HG02610 (cell line): ENCODE results near the gene NDRG2.

Experiments used
- ATAC-seq: cut with Tn5 transposase; IDR thresholded peaks from one replicate; pipeline ENCODE4 v1.9.1; 2021; ENCODE audit warnings: mild to moderate bottlenecking, moderate library complexity; ENCODE audit not compliant: unreplicated experiment

NDRG2 gene

DNA sequence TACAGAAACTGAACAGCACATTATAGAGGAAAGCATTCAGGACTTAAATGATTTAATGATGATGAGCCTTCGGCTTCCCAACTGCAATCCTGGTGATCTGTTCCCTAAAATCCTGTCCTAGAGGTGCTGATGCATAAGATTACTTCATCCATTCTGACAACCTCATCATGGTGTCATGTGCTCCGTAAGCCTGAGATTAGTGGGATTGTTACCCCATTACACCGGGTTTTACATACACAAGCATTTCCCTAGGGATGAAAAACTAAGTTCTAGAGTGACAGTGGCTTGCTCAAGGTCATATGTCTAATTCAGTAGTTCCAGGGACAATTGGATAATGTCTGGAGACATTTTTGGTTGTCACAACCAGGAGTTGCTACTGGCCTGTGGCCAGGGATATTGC is 12.3 kb upstream of the NDRG2 start:
- no peak for ATAC-seq

DNA sequence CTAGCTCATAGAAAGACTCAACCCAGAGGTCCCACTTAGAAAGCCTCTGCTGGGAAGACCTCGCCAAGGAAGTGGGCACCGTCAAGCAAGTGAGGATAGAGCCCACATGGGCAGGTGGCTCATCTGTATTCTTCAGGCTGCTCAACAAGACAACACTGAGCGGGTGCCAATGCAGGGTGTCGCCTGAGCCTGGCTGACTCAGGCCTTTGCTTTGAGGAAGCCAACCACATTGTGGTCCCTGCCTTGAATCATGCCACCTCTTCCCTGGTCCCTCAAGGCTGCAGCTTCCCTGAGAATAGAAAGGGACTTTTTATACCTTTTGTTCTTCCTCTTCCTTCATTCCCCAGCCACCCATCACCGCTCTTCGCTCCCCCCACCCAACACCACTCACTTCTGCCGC is 11.9 kb upstream of the NDRG2 start:
- no peak for ATAC-seq

DNA sequence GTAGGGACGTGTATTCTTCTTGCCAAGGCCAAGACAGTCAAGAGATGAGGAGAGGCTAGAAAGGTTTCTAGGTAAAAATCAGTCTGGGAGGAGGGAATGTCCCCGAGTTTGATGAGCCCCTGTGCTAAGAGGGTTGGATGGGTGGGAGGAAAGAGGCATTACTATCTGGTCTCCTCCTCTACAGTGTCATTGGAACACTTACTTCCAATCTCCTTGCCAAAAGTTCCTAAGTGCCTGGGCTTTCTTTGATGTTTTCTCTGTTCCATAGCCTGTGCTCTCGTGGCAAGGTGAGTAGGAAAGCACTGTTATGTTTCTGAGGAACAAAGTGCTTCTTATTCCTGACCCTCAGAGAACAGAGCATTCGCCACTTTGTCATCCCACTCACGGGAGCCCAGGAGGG is 9.8 kb upstream of the NDRG2 start, which contains the start of gene RNASE13:
TSS of gene RNASE13 (minus strand) at position 101 of the 400 bp plus-strand sequence. CDS start 519 bp downstream, outside the sequence.
- ATAC-seq = no peak

DNA sequence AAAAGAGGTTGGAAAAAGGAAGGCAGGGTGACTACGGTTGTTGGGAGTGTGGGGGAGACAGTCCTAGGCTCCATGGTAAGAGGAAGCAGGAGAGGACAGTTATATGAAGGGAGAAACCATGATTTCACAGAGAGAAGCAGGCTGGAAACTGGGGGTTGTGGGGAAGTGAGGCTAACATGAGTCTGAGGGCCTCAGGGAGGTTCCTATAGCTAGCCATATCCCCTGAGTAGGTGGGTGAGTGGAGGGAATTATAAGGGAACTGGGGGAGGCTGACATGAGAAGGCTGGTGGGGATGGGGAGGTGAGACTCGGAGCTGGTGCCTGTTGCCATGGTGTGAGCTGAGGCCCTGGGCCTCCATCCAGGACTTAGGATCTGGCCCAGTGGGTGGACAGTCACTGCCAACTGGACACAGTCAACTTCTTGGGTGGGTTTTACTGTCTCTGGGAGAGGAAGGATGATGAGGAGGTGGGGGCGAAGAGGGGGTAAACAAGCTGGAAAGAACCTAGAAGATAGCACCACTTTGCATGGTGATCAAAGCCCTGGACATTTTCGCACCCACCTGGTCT is 8.4 kb upstream of the NDRG2 start:
- no peak for ATAC-seq

DNA sequence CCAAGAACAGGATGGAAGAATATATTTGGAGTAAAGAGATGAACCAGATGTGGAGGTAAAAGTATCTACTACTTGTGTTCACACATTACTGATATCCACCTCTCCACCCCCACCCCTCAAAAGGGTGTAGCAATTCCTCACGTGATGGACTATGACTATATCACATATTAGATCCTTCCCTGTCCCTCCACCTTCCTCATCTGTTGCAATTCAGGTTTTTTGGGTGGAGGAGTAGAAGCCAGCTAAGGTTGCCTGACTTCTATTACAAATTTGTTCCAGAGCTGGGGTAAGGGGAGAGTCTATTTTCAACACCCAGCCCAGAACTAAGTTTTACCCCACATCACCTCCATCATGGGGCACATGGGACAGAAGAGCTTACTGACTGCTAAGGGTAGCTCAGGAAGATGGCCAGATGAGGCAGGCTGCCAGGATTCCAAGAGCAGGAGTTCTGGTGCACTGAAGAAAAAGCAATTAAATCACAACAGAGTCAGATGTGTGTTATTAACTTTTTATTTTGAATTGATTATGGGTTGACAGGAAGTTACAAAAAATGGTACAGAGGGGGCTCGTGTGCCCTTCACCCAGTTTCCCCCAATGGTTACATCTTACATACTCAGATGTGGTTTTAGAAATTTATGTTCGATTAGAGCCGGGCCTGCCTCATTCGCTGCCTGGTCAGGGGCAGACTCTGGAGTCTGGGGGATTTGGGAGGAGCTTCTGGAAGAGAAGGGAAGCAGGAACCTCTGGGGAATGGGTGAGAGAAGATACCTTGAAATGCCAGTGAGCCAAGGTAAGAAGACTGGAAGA is 7.7 kb upstream of the NDRG2 start:
- ATAC-seq = no peak

DNA sequence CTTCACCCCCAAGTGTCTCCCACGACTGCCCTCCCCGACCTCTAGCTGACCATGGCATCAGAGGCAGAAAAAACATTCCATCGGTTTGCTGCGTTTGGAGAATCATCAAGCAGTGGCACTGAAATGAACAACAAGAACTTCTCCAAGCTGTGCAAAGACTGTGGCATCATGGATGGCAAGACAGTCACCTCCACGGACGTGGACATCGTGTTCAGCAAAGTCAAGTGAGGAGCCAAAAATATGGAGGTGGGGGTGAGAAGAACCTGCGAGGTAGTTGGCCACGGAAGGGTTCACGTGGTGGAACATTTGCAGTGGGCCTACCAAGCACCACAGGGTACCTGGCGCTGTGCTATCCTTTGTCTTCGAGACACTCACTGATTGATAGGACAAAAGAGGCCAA is 5.7 kb upstream of the NDRG2 start:
- ATAC-seq = no peak

DNA sequence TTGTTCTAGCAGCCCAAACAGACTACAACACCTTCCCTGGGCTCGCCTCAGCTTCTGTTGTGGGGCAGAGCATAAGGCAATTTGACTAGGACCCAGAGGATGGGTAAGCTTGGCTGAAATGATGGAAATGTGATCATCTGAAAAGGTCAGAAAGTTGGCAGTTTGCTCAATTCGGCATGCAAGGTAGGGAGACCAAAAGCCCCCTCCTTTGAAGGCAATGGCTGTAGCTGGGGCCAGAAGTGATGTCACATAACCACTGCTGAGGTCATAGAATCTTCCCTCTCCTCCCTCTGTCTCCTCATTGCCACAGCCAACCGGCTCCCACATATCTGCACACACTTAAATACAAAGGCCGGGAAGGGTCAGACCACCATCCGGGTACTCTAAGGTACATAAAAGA is 5.1 kb upstream of the NDRG2 start, which contains the start of gene TPPP2:
TSS of gene TPPP2 (plus strand) at position 301 of the 400 bp plus-strand sequence. CDS start 365 bp downstream, outside the sequence.
- ATAC-seq = no peak

DNA sequence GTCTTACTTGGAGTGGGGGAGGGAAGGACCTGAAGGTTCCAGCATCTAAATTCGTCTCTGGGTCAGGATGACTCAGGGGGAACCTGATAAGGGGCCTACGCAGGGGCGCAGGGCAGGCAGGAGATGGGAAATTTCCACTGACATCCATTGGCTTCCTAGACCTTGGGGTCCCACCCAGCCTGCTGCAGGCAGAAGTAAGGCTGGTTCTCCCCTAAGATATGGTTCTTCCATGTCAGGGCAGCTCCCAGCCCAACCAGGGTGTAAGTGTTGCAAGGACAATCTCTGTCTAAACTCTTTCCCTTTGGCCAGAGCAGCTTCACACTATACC is 2.1 kb upstream of the NDRG2 start:
- ATAC-seq = no peak

DNA sequence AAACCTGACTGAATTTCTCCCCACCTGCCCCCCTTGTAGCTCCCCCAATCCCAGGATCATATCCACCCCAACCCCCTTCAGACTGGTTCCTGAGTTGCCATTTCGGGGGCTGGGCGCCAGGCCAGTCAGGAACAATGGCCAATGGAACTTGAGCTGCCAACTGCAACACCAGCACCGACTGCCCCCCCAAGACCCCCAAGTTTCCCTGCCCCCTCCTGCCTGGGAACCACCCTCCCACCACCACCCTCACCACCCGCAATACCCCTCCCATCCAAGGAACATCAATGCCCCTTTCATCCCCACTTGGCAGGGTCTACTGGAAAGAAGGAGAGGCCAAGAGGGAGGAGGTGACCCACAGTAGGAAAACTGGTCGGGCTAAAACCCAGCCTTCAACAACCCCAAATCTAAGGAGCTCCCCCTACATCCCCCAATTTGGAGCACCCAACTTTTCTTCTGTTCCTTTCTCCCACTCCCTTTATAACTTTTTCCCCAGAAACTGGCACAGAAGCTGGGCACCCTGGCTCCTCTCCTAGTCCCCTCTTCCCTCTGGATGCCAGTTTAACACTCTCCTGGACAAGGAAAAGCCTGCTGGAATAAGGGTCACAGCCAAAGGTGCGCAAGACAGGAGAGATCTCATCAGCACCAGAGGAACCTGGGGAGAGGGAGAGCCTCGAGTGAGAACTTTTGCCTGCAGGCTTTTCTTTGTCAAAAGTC is 1.6 kb upstream of the NDRG2 start:
- no peak for ATAC-seq

DNA sequence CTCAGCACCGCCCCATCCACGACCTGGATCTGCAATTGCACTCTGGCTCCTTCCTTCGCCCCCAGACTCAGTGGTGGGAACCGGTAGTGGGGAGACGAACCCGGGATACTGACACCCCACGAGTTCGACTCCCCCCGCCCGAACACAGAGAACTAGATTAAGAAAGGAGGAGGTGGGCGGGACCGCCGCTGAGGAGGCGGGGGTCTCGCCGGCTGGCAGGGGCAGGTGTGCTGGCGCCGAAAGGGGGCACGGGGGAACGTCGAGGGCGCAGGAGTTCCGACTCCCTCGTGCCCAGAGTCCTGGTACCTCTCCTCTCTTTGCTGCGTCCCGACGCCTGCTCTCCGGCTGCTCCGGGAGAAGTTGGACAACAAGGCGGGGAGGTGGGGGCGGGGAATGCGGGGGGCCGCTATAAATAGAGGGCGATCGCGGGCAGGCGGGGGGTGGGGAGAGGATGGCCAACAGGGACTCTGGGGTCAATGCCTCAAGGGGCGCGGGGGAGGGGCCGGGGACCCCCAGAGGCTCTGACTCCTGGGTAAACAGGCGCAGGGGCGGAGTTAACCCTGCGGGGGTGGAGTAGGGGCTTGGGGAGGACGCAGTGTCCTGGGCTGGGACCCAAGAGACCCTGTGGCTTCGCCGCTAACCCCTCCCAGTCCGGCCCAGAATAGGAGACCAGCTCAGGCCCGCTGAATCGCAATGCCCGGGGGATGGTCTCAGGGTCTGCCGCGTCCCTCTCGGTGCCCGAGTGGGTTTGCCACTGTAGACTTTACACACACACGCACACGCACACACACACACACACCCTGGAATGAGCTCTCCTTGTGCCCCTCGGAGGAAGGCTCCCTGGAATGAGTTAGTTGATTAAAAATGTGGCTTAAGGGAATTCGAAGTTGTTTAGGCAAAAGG is 761 bp upstream of the NDRG2 start:
- no peak for ATAC-seq

DNA sequence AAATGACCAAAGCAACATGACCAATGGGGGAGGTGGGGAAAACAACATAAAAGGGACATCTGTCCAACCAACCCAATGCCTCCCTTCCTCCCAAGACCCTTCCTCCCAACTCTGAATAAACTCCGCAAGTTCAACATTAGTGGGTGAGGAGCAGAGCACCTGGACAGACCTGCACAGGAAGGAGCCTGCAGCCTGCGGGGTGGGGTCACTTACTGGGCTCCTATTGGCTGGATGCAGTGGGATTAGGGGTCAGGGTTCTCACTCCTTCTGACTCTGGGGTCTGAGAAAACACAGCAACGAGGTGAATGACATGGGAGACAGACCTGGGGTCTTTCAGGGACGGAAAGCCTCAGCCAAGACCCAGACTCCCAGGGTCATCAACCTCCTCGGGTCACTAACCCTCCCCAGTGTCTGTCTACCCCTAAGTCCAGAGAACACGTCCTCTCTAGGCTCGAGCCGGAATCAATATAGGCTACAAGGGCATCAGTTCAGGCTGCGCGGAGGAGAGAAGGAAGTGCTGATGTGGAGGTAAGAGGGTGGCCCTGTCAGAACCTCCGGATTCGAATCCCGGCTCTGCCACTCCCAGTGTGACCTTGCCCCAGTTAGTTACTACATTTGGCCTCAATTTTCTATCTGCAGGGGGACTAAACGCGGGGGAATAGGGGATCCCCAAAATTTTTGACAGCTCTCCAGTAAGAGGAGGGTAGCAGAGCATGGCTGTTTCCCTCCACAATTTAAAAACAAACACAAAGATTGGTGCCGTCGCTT is 860 bp downstream of the NDRG2 start:
- no peak for ATAC-seq

DNA sequence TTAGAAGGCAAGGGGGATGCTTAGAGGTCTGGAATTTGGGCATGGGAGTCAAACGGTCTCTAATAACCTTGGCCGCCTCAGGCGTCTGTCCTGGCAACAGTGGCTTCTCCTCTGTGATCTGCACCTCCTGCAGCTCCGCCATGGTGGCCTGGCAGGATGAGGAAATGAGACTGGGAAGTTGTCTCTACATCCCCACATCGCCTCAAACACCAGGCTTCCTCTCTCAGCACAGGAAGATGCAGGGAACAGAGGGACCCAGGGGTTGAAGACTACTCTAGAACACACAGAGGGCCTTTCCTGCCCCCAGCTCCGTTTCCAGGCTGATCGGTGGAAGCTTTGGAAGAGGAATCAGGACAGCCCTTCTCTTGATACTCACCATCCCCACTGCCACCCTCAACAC is 1.7 kb downstream of the NDRG2 start:
- no peak for ATAC-seq

DNA sequence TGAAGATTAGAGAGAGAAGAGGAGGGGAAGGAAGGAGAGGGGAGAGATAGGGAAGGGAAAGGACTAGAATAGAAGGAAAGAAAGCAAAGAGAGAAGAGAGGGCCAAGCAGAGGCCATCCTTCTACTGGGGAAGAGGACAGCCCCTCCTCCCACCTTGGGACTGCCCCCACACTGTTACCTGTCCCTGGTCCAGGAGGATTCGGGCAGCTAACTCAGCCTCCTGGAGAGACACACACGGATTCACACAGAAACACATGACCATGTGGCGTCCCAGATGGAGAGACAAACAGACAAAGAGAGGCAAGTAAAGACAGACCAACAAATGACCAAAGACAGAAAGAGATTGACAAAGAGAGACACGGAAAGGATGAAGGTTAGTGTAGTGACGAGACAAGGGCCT is 2.2 kb downstream of the NDRG2 start:
- ATAC-seq = no peak

DNA sequence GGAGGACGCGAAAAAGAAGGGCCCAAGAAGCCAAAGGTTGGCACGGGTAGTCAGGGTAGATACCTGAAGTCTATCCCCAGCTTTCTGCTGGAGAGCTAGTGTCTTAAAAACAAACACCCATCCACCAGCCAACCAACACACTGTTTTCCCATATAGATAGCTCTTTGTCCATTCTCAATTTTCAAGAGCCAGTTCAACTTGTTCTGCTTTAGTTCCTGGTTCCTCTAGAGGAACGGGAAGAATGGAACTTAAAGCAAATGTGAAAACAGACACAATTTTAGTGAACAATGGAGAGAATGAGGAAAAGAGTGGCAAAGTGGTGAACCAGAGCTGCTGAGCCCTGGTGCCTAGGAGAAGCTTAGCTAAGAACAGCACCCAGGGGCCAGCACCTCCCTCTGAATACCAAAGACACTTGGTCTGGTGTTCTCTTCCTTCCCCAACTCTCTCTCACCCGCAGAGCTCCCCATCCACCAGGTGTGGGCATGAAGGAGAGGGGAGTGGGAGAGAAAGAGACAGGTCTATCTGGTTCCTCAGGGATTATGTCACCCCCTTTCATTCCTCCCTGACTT is 3.8 kb downstream of the NDRG2 start:
- ATAC-seq = no peak

DNA sequence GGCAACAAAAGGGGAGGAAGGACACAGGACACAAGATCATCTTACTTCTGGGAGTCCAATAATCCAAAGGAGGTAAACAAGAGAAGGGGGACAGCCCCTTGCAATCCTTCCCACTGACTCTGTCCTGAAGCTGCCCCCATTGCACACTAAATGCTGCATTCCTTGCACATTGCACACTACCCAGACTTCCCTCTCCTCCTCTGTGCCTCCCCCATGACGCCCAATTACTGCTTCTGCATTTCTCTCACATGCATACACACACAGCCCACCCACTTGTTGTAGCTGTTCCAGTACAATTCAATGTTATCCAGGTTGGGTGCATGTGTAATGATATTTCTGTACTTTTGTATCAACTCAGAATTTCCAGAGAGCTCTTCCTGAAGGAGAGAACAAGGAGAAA is 5.5 kb downstream of the NDRG2 start:
- ATAC-seq = no peak

DNA sequence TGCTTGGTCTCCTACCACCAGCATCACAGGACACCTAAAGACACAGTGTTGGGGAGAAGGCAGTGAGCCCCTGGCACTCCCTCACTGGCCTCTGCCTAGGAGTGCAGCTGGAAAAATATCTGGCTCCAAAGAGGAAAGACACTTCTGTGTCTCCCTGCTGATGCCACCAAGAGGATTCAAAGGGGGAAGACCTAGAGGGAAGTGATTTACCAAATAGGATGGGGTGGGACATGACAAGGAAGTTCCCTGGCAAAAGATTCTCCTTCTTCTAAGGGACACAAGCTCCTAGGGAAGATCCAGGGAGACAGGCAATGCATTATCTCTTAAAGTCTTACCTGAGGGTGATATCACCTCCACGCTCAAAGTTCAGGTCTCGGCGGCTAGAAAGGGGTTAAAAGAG is 6.1 kb downstream of the NDRG2 start:
- no peak for ATAC-seq

DNA sequence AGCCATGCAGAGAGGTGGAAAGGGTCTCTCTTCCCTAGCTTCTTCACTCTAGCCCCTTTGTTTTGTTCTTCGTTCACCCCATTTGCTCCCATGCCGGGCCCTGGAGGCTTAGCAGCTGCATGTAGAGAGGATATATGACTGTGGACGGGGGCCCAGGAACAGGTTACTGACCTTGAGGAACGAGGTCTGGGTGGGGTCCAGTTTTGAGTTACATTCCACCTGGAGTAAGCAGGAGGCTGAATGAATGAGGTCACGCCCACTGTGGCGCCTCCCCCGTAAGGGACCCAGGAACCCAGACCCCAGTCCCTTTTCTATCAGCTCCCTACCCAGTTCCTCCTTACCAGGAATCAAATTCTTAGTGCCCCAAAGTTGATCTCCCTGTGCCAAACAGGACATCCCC is 6.6 kb downstream of the NDRG2 start:
- ATAC-seq = no peak

DNA sequence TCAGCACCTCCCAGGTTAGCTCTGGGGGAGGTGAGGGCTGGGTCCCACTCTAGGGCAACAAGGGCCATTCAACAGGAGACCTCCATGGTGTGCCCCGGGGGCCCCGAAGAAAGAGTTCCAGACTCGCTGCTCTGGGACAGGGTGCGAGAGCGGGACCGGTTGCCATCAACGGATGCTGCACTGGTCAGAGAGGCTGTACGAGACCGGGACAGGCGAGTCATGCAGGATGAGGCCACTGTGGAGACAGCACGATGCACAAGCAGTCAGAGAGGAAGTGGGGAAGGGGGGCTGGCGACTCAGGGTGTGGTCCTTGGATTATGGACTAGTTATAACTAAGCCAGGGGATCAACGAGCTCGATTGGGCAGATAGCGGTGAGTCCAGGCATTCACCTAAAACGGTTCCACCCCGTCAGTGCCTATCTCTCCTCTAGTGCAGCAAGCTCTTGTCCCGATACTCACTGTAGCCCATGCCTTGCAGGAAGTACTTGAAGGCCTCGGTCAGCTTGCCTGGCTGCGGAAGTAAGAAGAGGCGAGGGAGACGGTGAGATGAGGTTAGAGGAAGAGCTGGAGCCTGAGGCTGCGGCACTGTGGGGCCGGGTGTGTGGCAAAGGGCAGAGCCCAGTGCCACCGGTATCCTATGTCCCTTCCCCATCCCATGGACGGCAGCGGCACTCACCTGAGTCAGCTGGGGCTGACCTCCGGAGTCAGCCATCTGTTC is 7.2 kb downstream of the NDRG2 start:
- ATAC-seq = no peak

DNA sequence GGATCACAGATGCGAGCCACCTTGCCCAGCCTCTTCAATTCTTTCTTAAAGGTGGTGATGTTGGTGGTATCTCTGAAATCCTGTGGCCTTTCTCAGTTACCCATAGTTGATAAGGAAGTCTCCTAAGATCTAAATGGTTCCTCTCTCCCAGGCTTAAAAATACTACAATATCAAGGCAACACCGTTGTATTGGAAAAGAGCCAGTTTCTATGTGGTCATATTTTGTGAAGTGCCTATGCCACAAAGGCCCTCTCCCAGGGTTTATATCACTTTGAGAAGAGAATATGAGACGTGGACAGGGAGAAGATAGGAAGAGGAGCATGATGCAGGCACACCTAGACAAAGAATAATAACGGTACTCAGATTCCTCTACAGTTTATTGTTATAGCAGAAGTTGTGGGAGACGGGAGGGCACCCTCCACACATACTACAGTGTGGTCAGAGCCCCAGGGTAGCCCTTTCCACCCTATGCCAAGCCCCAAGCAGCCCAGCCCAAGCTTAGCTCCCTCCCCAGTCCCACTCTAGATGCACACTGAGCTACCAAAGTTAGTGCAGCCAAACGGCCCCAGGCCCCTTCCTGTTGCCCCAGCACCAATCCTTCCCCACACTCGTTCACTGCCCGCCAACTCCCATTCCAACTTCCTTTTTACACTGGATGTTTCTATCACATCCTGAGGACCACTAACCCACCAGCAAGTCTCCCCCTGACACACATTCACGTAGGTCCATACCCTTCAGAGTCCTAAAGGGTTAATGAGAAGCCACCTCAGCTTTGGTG is 8.3 kb downstream of the NDRG2 start:
- ATAC-seq = no peak
